ENCODE measurements around the gene LRPAP1.

The LRPAP1 gene

GRCh38 chr4:3462790-3463415 lies 69.3 kb downstream of the LRPAP1 start, which contains the start of gene DOK7:
DOK7 (plus strand) TSS chr4:3463306; CDS start chr4:3463376, 70 bp downstream.
- Histone ChIP-seq H3K4me1 (ENCODE audit: control insufficient read depth, insufficient read depth, low read depth, low read length) (peaks cover 15% of the 10 kb centered on the region), H3K4me3 (ENCODE audit: insufficient read depth in 1 of 2, low read depth in 1 of 2, low read length in 2 of 2) (peak within 1 kb of the TSS in 1 of 2 experiments; percentile 43), H3K36me3 (ENCODE audit: control insufficient read depth in 1 of 2, insufficient read depth in 2 of 2, low read depth in 1 of 2, low read length in 2 of 2) (no peaks in the 10 kb centered on the region), H2BK5ac (ENCODE audit: low read depth, low read length, poor library complexity, severe bottlenecking) (no peak within 1 kb of the TSS), H3K27ac (ENCODE audit: low read length, poor library complexity, severe bottlenecking) (no peak within 1 kb of the TSS), H3K9me3 (ENCODE audit: control insufficient read depth, low read length) (no peaks in the 10 kb centered on the region), H2AFZ (ENCODE audit: low read depth, low read length) (no peak within 1 kb of the TSS), H2BK120ac (ENCODE audit: low read depth, low read length) (no peak within 1 kb of the TSS), H2BK15ac (ENCODE audit: low read depth, poor library complexity, severe bottlenecking) (no peak within 1 kb of the TSS), H3K18ac (ENCODE audit: low read depth in 1 of 2, low read length in 2 of 2) (no peak within 1 kb of the TSS), H3K14ac (ENCODE audit: low read length in 2 of 2) (no peak within 1 kb of the TSS), H3K4ac (ENCODE audit: low read depth in 1 of 2, low read length in 2 of 2) (no peak within 1 kb of the TSS), H3K23ac (ENCODE audit: low read length in 2 of 2) (no peak within 1 kb of the TSS), H4K91ac (ENCODE audit: low read length) (peak within 1 kb of the TSS; percentile 15), H2BK12ac (ENCODE audit: low read length in 2 of 2) (no peak within 1 kb of the TSS), H3K4me2 (ENCODE audit: low read length, poor library complexity, severe bottlenecking) (peak within 1 kb of the TSS; percentile 77), H2AK5ac (ENCODE audit: low read length, severe bottlenecking) (no peak within 1 kb of the TSS), H3K9ac (ENCODE audit: low read length) (no peak within 1 kb of the TSS), H4K8ac (ENCODE audit: low read length) (no peak within 1 kb of the TSS), H3K27me3 (ENCODE audit: control insufficient read depth in 1 of 2, insufficient read depth in 1 of 2, low read length in 2 of 2) (peaks cover 46 to 69% of the 10 kb centered on the region in 2 experiments), H3K79me1 (replicated peaks; ENCODE audit: low read length, poor library complexity, severe bottlenecking) (no peaks in the 10 kb centered on the region)
- WGBS = 20% methylated on average over 17 of the region's 44 CpGs
- no peak for DNase-seq

- Histone ChIP-seq H3K9me3 (ENCODE audit: control insufficient read depth, low read length) (peaks cover 1% of the 10 kb centered on the region), H2BK5ac (ENCODE audit: low read depth, low read length, poor library complexity, severe bottlenecking) (no peak overlapping the region), H2AK5ac (ENCODE audit: low read length, severe bottlenecking) (no peak overlapping the region), H3K9ac (ENCODE audit: low read length) (no peak overlapping the region), H3K18ac (ENCODE audit: low read depth in 1 of 2, low read length in 2 of 2) (no peak overlapping the region), H2AFZ (ENCODE audit: low read depth, low read length) (no peak overlapping the region), H3K4me3 (ENCODE audit: insufficient read depth in 1 of 2, low read depth in 1 of 2, low read length in 2 of 2) (no peak overlapping the region), H3K27me3 (ENCODE audit: control insufficient read depth in 1 of 2, insufficient read depth in 1 of 2, low read length in 2 of 2) (peaks cover 46 to 68% of the 10 kb centered on the region in 2 experiments), H3K4me1 (ENCODE audit: control insufficient read depth, insufficient read depth, low read depth, low read length) (peaks cover 15% of the 10 kb centered on the region), H3K14ac (ENCODE audit: low read length in 2 of 2) (no peak overlapping the region), H2BK120ac (ENCODE audit: low read depth, low read length) (no peak overlapping the region), H3K23ac (ENCODE audit: low read length in 2 of 2) (no peak overlapping the region), H2BK12ac (ENCODE audit: low read length in 2 of 2) (no peak overlapping the region), H2BK15ac (ENCODE audit: low read depth, poor library complexity, severe bottlenecking) (no peak overlapping the region), H3K4me2 (ENCODE audit: low read length, poor library complexity, severe bottlenecking) (no peak overlapping the region), H3K79me1 (replicated peaks; ENCODE audit: low read length, poor library complexity, severe bottlenecking) (no peaks in the 10 kb centered on the region), H4K91ac (ENCODE audit: low read length) (no peak overlapping the region), H4K8ac (ENCODE audit: low read length) (no peak overlapping the region), H3K27ac (ENCODE audit: low read length, poor library complexity, severe bottlenecking) (no peak overlapping the region), H3K36me3 (ENCODE audit: control insufficient read depth in 1 of 2, insufficient read depth in 2 of 2, low read depth in 1 of 2, low read length in 2 of 2) (no peaks in the 10 kb centered on the region), H3K4ac (ENCODE audit: low read depth in 1 of 2, low read length in 2 of 2) (no peak overlapping the region)
- no peak for DNase-seq
- WGBS = 86% methylated on average over 10 of the region's 10 CpGs
Measured at GRCh38 chr4:3462321-3462789, 69.9 kb downstream of the LRPAP1 start.

- no peak overlapping the region for H3K4me2 ChIP-seq (ENCODE audit: low read length, poor library complexity, severe bottlenecking)
- H4K91ac ChIP-seq (ENCODE audit: low read length) = no peak overlapping the region
- H2BK12ac ChIP-seq (ENCODE audit: low read length in 2 of 2) = no peak overlapping the region
- H2AK5ac ChIP-seq (ENCODE audit: low read length, severe bottlenecking) = no peak overlapping the region
- H2BK5ac ChIP-seq (ENCODE audit: low read depth, low read length, poor library complexity, severe bottlenecking) = no peak overlapping the region
- peak overlapping the region; percentile 20 to 43 for H3K23ac ChIP-seq (ENCODE audit: low read length in 2 of 2)
- H3K9me3 ChIP-seq (ENCODE audit: control insufficient read depth, low read length) = peaks cover 7% of the 10 kb centered on the region
- no peak overlapping the region for H2AFZ ChIP-seq (ENCODE audit: low read depth, low read length)
- peaks cover 15% of the 10 kb centered on the region for H3K4me1 ChIP-seq (ENCODE audit: control insufficient read depth, insufficient read depth, low read depth, low read length)
- H2BK15ac ChIP-seq (ENCODE audit: low read depth, poor library complexity, severe bottlenecking) = no peak overlapping the region
- H2BK120ac ChIP-seq (ENCODE audit: low read depth, low read length) = no peak overlapping the region
- no peaks in the 10 kb centered on the region for H3K79me1 ChIP-seq (replicated peaks; ENCODE audit: low read length, poor library complexity, severe bottlenecking)
- H3K4ac ChIP-seq (ENCODE audit: low read depth in 1 of 2, low read length in 2 of 2) = no peak overlapping the region
- no peak overlapping the region for H3K4me3 ChIP-seq (ENCODE audit: insufficient read depth in 1 of 2, low read depth in 1 of 2, low read length in 2 of 2)
- H3K14ac ChIP-seq (ENCODE audit: low read length in 2 of 2) = no peak overlapping the region
- no peak for DNase-seq
- H4K8ac ChIP-seq (ENCODE audit: low read length) = no peak overlapping the region
- WGBS = 83% methylated on average over 22 of the region's 25 CpGs
- H3K18ac ChIP-seq (ENCODE audit: low read depth in 1 of 2, low read length in 2 of 2) = no peak overlapping the region
- peaks cover 46 to 66% of the 10 kb centered on the region in 2 experiments for H3K27me3 ChIP-seq (ENCODE audit: control insufficient read depth in 1 of 2, insufficient read depth in 1 of 2, low read length in 2 of 2)
- H3K9ac ChIP-seq (ENCODE audit: low read length) = no peak overlapping the region
- no peaks in the 10 kb centered on the region for H3K36me3 ChIP-seq (ENCODE audit: control insufficient read depth in 1 of 2, insufficient read depth in 2 of 2, low read depth in 1 of 2, low read length in 2 of 2)
- H3K27ac ChIP-seq (ENCODE audit: low read length, poor library complexity, severe bottlenecking) = no peak overlapping the region
Measured at GRCh38 chr4:3461515-3462291, 70.5 kb downstream of the LRPAP1 start.

- H3K9ac ChIP-seq (ENCODE audit: low read length) = no peak overlapping the region
- H3K23ac ChIP-seq (ENCODE audit: low read length in 2 of 2) = no peak overlapping the region
- H3K4ac ChIP-seq (ENCODE audit: low read depth in 1 of 2, low read length in 2 of 2) = no peak overlapping the region
- H4K91ac ChIP-seq (ENCODE audit: low read length) = no peak overlapping the region
- H3K4me1 ChIP-seq (ENCODE audit: control insufficient read depth, insufficient read depth, low read depth, low read length) = peaks cover 15% of the 10 kb centered on the region
- no peaks in the 10 kb centered on the region for H3K79me1 ChIP-seq (replicated peaks; ENCODE audit: low read length, poor library complexity, severe bottlenecking)
- H3K36me3 ChIP-seq (ENCODE audit: control insufficient read depth in 1 of 2, insufficient read depth in 2 of 2, low read depth in 1 of 2, low read length in 2 of 2) = no peaks in the 10 kb centered on the region
- DNase-seq = no peak
- no peak overlapping the region for H2BK15ac ChIP-seq (ENCODE audit: low read depth, poor library complexity, severe bottlenecking)
- WGBS = 83% methylated on average over 5 of the region's 5 CpGs
- H4K8ac ChIP-seq (ENCODE audit: low read length) = no peak overlapping the region
- H3K27me3 ChIP-seq (ENCODE audit: control insufficient read depth in 1 of 2, insufficient read depth in 1 of 2, low read length in 2 of 2) = peaks cover 46 to 59% of the 10 kb centered on the region in 2 experiments
- no peak overlapping the region for H3K18ac ChIP-seq (ENCODE audit: low read depth in 1 of 2, low read length in 2 of 2)
- H2AK5ac ChIP-seq (ENCODE audit: low read length, severe bottlenecking) = no peak overlapping the region
- no peak overlapping the region for H3K4me3 ChIP-seq (ENCODE audit: insufficient read depth in 1 of 2, low read depth in 1 of 2, low read length in 2 of 2)
- no peak overlapping the region for H3K4me2 ChIP-seq (ENCODE audit: low read length, poor library complexity, severe bottlenecking)
- H2BK120ac ChIP-seq (ENCODE audit: low read depth, low read length) = no peak overlapping the region
- H2BK5ac ChIP-seq (ENCODE audit: low read depth, low read length, poor library complexity, severe bottlenecking) = no peak overlapping the region
- H3K14ac ChIP-seq (ENCODE audit: low read length in 2 of 2) = no peak overlapping the region
- H2BK12ac ChIP-seq (ENCODE audit: low read length in 2 of 2) = no peak overlapping the region
- H3K27ac ChIP-seq (ENCODE audit: low read length, poor library complexity, severe bottlenecking) = no peak overlapping the region
- H2AFZ ChIP-seq (ENCODE audit: low read depth, low read length) = no peak overlapping the region
- H3K9me3 ChIP-seq (ENCODE audit: control insufficient read depth, low read length) = peaks cover 10% of the 10 kb centered on the region
Measured at GRCh38 chr4:3460926-3461325, 71.3 kb downstream of the LRPAP1 start.

Measured in mesenchymal stem cell (in vitro differentiated cells and primary cell).